ENCODE measurements around the gene KIF3C. TPM values are rescaled to one million over a fixed set of nuclear protein-coding genes. Genes with fewer than 3 reads are reported as not detected.

KIF3C gene
- total RNA-seq, 2 donors from 2014 or later, result 8.7 to 18.8 TPM

- no peak for ATAC-seq (ENCODE audit: insufficient number of reproducible peaks, low FRiP score, low read depth)
- H3K9me3 ChIP-seq, result no peaks in the 10 kb centered on the region
These were observed 28.0 kb downstream of the KIF3C start for GRCh38 chr2:25954199-25954752.

DNA sequence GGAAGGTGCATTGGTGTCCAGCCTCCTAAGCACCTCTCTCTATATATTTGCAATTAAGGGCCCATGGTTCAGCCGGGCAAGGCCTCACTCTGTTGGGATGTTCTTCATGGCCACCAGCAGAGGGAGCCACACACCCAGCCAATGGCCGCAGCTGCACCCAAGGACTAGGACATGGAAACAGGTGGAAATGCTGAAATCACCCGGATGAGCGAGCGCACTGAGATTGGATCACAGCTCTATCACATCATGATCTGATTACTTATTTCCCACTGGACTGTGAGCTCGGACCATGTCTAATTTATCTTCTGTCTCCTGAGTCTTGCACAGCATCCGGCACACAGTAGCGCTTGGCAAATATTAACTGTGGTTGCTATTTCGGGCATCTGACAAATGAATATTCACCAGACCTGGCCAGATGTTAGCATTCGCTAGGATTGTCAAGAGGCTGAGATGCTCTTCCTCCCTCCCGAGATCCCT lies 31.2 kb downstream of the KIF3C start:
- ATAC-seq (ENCODE audit: insufficient number of reproducible peaks, low FRiP score, low read depth) (peak; percentile 80), DNase-seq (ENCODE audit: low spot score) (no peak)
- no peaks in the 10 kb centered on the region for H3K36me3 ChIP-seq
- no peaks in the 10 kb centered on the region for H3K27me3 ChIP-seq (replicated peaks; ENCODE audit: insufficient read depth)
- peak; percentile 91 for TF ChIP-seq CTCF (IDR thresholded peaks at IDR 0.05)
- H3K27ac ChIP-seq, result no peak overlapping the region
- H3K4me3 ChIP-seq, result no peak overlapping the region
- H3K4me1 ChIP-seq (ENCODE audit: control insufficient read depth in 1 of 2, low read depth in 2 of 2), result no peaks in the 10 kb centered on the region
- H3K9me3 ChIP-seq, result no peaks in the 10 kb centered on the region

More at GRCh38 chr2:25954199-25954752, 28.0 kb downstream of the KIF3C start:
- no peak for TF ChIP-seq CTCF (IDR thresholded peaks at IDR 0.05)
- no peak overlapping the region for H3K4me3 ChIP-seq
- no peaks in the 10 kb centered on the region for H3K27me3 ChIP-seq (replicated peaks; ENCODE audit: insufficient read depth)
- H3K27ac ChIP-seq, result no peak overlapping the region
- no peaks in the 10 kb centered on the region for H3K4me1 ChIP-seq (ENCODE audit: control insufficient read depth in 1 of 2, low read depth in 2 of 2)
- no peak for DNase-seq (ENCODE audit: low spot score)
- H3K36me3 ChIP-seq, result no peaks in the 10 kb centered on the region

DNA sequence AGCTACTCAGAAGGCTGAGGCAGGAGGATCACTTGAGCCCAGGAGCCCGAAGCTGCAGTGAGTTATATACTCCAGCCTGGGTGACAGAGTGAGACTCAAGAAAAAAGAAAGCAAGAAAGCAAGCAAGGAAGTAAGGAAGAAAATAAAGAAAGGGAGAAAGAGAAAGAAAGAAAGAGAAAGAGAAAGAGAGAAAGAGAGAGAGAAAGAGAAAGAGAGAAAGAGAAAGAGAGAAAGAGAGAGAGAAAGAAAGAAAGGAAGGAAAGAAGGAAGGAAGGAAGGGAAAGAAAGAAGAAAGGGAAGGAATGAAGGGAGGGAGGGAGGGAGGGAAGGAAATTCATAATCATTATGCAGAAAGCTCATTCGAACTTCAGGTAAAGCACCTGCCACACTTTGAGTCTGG lies 33.9 kb downstream of the KIF3C start:
- Histone ChIP-seq H3K4me1 (ENCODE audit: control insufficient read depth in 1 of 2, low read depth in 2 of 2) (no peaks in the 10 kb centered on the region), H3K4me3 (no peak overlapping the region), H3K27me3 (replicated peaks; ENCODE audit: insufficient read depth) (no peaks in the 10 kb centered on the region), H3K9me3 (no peaks in the 10 kb centered on the region), H3K36me3 (no peaks in the 10 kb centered on the region), H3K27ac (no peak overlapping the region)
- no peak for TF ChIP-seq CTCF (IDR thresholded peaks at IDR 0.05)
- DNase-seq (ENCODE audit: low spot score), result no peak
- ATAC-seq (ENCODE audit: insufficient number of reproducible peaks, low FRiP score, low read depth), result no peak

DNA sequence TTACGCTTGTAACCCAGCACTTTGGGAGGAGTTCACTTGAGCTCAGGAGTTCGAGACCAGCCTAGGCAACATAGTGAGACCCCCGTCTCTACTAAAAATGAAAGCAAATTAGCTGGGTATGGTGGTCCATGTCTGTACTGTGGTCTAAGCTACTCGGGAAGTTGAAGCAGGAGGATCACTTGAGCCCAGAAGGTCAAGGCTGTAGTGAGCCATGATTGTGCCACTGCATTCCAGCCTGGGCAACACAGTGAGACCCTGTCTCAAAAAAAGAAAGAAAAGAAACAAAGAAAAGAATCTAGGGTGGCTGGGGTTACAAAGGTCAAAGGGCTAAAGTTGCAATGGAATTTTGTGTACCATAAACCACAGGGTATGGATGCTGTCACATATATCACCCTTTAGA lies 41.3 kb downstream of the KIF3C start:
- DNase-seq (ENCODE audit: low spot score), result no peak
- Histone ChIP-seq H3K4me3 (no peak overlapping the region), H3K36me3 (peaks cover 6% of the 10 kb centered on the region), H3K27me3 (replicated peaks; ENCODE audit: insufficient read depth) (no peaks in the 10 kb centered on the region), H3K9me3 (no peaks in the 10 kb centered on the region), H3K4me1 (ENCODE audit: control insufficient read depth in 1 of 2, low read depth in 2 of 2) (no peaks in the 10 kb centered on the region), H3K27ac (no peak overlapping the region)
- ATAC-seq (ENCODE audit: insufficient number of reproducible peaks, low FRiP score, low read depth), result no peak
- TF ChIP-seq CTCF (IDR thresholded peaks at IDR 0.05), result no peak

- no peak overlapping the region for H3K4me3 ChIP-seq
- no peaks in the 10 kb centered on the region for H3K4me1 ChIP-seq (ENCODE audit: control insufficient read depth in 1 of 2, low read depth in 2 of 2)
- TF ChIP-seq CTCF (IDR thresholded peaks at IDR 0.05), result no peak
- no peak overlapping the region for H3K27ac ChIP-seq
- no peaks in the 10 kb centered on the region for H3K9me3 ChIP-seq
- H3K27me3 ChIP-seq (replicated peaks; ENCODE audit: insufficient read depth), result no peaks in the 10 kb centered on the region
- peaks cover 6% of the 10 kb centered on the region for H3K36me3 ChIP-seq
- ATAC-seq (ENCODE audit: insufficient number of reproducible peaks, low FRiP score, low read depth) (no peak), DNase-seq (ENCODE audit: low spot score) (no peak)
These were observed 43.0 kb downstream of the KIF3C start for GRCh38 chr2:25939257-25939668.

Measured in thoracic aorta (tissue), 2 donors.